ENCODE data around the gene SRGAP2C.
"Not testable (repeated sequence)": the region's sequence is repeated elsewhere in the genome, so short reads cannot be mapped to it uniquely, and the experiment has no call there.

The SRGAP2C gene

GRCh38 chr1:121210778-121211177 lies 26.0 kb downstream of the SRGAP2C start:
- not testable (repeated sequence) for H3K36me3 ChIP-seq (ENCODE audit: control insufficient read depth, insufficient read depth, low read length); H3K4me3 ChIP-seq (ENCODE audit: insufficient read depth, low read depth, low read length); H3K27ac ChIP-seq (ENCODE audit: insufficient read depth, low read depth, low read length, poor library complexity, severe bottlenecking); H3K4me1 ChIP-seq (ENCODE audit: control insufficient read depth, insufficient read depth, low read length); H3K27me3 ChIP-seq (ENCODE audit: control insufficient read depth, insufficient read depth, low read length, poor library complexity, severe bottlenecking); H3K9me3 ChIP-seq (ENCODE audit: control insufficient read depth, low read length)
- WGBS, 2 experiments: no CpG with 5 or more reads among the region's 2 CpGs

GRCh38 chr1:121213491-121213890 lies 28.7 kb downstream of the SRGAP2C start:
- WGBS, 2 experiments: no CpG with 5 or more reads among the region's 9 CpGs
- not testable (repeated sequence) for H3K36me3 ChIP-seq (ENCODE audit: control insufficient read depth, insufficient read depth, low read length); H3K9me3 ChIP-seq (ENCODE audit: control insufficient read depth, low read length); H3K27me3 ChIP-seq (ENCODE audit: control insufficient read depth, insufficient read depth, low read length, poor library complexity, severe bottlenecking); H3K27ac ChIP-seq (ENCODE audit: insufficient read depth, low read depth, low read length, poor library complexity, severe bottlenecking); H3K4me3 ChIP-seq (ENCODE audit: insufficient read depth, low read depth, low read length); H3K4me1 ChIP-seq (ENCODE audit: control insufficient read depth, insufficient read depth, low read length)

DNA sequence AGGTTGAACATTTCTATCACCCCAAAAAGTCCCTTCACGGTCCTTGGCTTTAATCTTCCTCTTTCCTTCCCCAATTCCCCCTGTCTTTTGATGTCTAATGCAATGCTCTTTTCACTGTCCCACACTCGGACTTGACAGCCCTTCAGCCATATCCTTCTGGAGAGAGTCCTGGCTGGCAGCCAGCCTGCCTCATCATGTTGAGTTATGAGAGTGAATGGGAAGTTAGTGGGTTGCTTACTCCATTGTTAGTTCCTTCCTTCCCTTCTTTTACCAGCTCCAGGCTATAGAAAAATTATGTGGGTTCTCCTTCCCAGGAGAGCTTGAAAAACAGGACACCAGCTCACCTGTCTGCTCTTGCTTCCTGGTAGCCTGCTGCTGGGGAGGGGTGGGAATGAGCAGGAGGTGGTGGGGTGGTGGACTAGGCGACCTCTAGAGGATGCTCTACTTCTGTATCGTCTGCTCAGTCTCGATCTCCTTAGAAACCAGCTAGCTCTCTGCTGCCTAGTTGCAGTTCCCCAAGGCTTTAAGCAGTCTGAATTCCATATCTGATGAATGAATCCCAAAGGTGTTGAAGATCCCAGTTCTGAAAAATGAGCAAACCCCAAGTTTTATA lies 29.9 kb downstream of the SRGAP2C start:
- no CpG with 5 or more reads among the region's 5 CpGs for WGBS, 2 experiments
- H3K27ac ChIP-seq (ENCODE audit: insufficient read depth, low read depth, low read length, poor library complexity, severe bottlenecking); H3K9me3 ChIP-seq (ENCODE audit: control insufficient read depth, low read length); H3K36me3 ChIP-seq (ENCODE audit: control insufficient read depth, insufficient read depth, low read length); H3K27me3 ChIP-seq (ENCODE audit: control insufficient read depth, insufficient read depth, low read length, poor library complexity, severe bottlenecking); H3K4me1 ChIP-seq (ENCODE audit: control insufficient read depth, insufficient read depth, low read length); H3K4me3 ChIP-seq (ENCODE audit: insufficient read depth, low read depth, low read length): not testable (repeated sequence)

DNA sequence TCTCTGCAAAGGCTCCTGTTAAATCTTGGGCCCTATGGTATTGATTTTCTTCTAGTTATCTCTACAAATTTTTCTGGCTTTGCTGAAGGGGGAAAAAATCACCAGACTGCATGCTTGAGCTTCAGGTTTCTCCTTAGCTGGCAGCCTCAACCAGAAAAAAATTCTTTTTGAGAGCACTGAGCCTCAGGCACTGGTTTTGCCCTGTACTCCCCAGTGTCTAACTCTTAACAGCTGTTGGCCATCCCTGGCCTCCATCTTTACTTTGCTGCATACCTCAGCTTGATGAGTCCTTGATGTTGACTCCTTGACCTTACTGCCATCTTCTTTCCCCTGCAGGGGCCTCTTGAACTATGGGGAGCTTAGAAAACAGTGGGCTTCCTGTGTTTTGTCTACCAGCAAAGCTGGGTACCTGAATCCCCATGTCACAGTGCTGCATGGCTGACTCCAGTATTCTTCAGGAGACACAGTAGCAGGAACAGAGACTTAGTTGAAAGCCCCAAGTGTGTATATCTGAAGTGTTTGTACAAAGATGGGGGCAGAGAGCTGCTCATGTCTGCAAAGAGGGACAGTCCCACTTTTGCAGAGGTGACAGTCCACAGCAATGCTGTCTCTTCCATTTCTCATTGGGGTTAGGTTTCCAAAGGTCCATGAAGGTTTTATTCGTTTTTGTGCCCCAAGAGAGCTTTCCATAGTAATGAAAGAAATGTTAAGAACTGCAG lies 31.1 kb downstream of the SRGAP2C start:
- not testable (repeated sequence) for H3K27ac ChIP-seq (ENCODE audit: insufficient read depth, low read depth, low read length, poor library complexity, severe bottlenecking); H3K27me3 ChIP-seq (ENCODE audit: control insufficient read depth, insufficient read depth, low read length, poor library complexity, severe bottlenecking); H3K4me3 ChIP-seq (ENCODE audit: insufficient read depth, low read depth, low read length); H3K4me1 ChIP-seq (ENCODE audit: control insufficient read depth, insufficient read depth, low read length); H3K36me3 ChIP-seq (ENCODE audit: control insufficient read depth, insufficient read depth, low read length); H3K9me3 ChIP-seq (ENCODE audit: control insufficient read depth, low read length)
- WGBS, 2 experiments: no CpG with 5 or more reads among the region's 1 CpG

DNA sequence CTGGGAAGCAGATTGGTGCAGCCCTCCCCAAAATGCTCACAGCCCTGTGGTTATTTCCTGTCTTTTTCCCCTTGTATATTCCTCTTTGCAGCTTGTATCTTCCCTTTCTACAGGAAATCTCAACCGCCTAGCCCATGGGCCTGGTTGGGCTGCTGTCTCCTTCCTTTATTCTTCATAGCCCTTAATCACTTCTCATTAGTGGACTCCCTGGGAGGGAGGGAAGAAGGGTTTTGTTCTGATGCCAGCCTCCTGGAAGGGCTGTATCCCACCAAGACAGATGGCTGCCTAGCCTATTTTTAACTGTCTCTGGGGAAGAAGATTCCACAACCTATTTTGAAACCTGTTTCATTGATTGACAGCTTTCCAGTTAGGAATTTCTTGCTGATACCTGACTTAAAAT lies 31.9 kb downstream of the SRGAP2C start:
- H3K4me1 ChIP-seq (ENCODE audit: control insufficient read depth, insufficient read depth, low read length); H3K36me3 ChIP-seq (ENCODE audit: control insufficient read depth, insufficient read depth, low read length); H3K4me3 ChIP-seq (ENCODE audit: insufficient read depth, low read depth, low read length); H3K27me3 ChIP-seq (ENCODE audit: control insufficient read depth, insufficient read depth, low read length, poor library complexity, severe bottlenecking); H3K9me3 ChIP-seq (ENCODE audit: control insufficient read depth, low read length); H3K27ac ChIP-seq (ENCODE audit: insufficient read depth, low read depth, low read length, poor library complexity, severe bottlenecking): not testable (repeated sequence)
- WGBS, 2 experiments: no CpG with 5 or more reads among the region's 1 CpG

DNA sequence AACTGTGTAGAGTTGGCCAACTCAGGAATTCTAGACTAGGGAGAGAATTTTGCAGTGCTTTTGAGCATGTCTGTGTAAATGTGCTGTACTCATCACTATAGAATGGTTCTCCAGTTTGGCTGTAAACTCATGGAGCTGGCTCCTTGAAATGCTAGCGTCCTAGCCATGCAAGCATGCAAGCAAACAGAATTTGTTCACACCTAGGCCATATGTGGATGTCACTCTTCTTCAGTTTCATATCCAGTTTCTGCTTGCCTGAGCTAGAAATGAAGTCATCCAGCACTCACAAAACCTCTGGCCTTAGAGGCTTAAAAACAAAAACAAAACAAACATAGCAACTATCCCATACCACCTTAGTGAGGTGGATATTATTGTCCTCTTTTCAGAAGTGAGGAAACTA lies 37.0 kb downstream of the SRGAP2C start:
- not testable (repeated sequence) for H3K9me3 ChIP-seq (ENCODE audit: control insufficient read depth, low read length); H3K27me3 ChIP-seq (ENCODE audit: control insufficient read depth, insufficient read depth, low read length, poor library complexity, severe bottlenecking); H3K36me3 ChIP-seq (ENCODE audit: control insufficient read depth, insufficient read depth, low read length); H3K27ac ChIP-seq (ENCODE audit: insufficient read depth, low read depth, low read length, poor library complexity, severe bottlenecking); H3K4me3 ChIP-seq (ENCODE audit: insufficient read depth, low read depth, low read length); H3K4me1 ChIP-seq (ENCODE audit: control insufficient read depth, insufficient read depth, low read length)
- WGBS, 2 experiments: 88 to 100% methylated on average over 1 of the region's 1 CpG

GRCh38 chr1:121224714-121225113 lies 39.9 kb downstream of the SRGAP2C start:
- H3K4me3 ChIP-seq (ENCODE audit: insufficient read depth, low read depth, low read length); H3K9me3 ChIP-seq (ENCODE audit: control insufficient read depth, low read length); H3K27ac ChIP-seq (ENCODE audit: insufficient read depth, low read depth, low read length, poor library complexity, severe bottlenecking); H3K36me3 ChIP-seq (ENCODE audit: control insufficient read depth, insufficient read depth, low read length); H3K27me3 ChIP-seq (ENCODE audit: control insufficient read depth, insufficient read depth, low read length, poor library complexity, severe bottlenecking); H3K4me1 ChIP-seq (ENCODE audit: control insufficient read depth, insufficient read depth, low read length): not testable (repeated sequence)
- 100% methylated on average over 1 of the region's 4 CpGs; no CpG with 5 or more reads in 1 of the 2 experiments for WGBS, 2 experiments

DNA sequence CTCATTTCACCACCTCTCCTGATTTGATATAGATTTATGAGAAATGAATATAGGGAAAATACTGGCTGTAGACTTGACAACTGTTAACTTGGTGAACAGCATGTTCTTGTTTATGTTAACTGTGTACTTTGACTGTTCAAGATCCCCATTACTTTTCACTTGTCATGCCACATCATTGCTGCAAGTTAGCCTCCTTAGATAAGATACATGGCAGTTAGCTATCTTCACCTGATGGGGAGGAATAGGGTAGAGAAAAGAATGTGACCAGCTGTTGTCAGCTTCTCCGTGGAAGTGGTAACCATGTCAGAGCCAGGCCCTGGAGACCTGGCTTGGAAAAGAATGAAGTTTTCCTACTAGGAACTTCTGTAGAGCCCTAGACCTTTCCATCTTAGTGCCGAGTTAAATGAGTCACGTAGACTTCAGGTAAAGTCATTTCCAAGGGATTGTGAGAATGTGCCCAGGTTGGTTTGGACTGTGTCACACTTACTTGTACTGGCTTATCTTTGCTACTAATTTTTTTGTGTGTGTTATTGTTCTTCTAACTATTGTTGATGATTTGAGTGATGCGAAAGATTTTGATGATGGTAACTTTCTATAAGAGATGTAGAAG lies 41.6 kb downstream of the SRGAP2C start:
- H3K36me3 ChIP-seq (ENCODE audit: control insufficient read depth, insufficient read depth, low read length); H3K4me1 ChIP-seq (ENCODE audit: control insufficient read depth, insufficient read depth, low read length); H3K9me3 ChIP-seq (ENCODE audit: control insufficient read depth, low read length); H3K27me3 ChIP-seq (ENCODE audit: control insufficient read depth, insufficient read depth, low read length, poor library complexity, severe bottlenecking); H3K4me3 ChIP-seq (ENCODE audit: insufficient read depth, low read depth, low read length); H3K27ac ChIP-seq (ENCODE audit: insufficient read depth, low read depth, low read length, poor library complexity, severe bottlenecking): not testable (repeated sequence)
- WGBS, 2 experiments: 100% methylated on average over 2 of the region's 4 CpGs

DNA sequence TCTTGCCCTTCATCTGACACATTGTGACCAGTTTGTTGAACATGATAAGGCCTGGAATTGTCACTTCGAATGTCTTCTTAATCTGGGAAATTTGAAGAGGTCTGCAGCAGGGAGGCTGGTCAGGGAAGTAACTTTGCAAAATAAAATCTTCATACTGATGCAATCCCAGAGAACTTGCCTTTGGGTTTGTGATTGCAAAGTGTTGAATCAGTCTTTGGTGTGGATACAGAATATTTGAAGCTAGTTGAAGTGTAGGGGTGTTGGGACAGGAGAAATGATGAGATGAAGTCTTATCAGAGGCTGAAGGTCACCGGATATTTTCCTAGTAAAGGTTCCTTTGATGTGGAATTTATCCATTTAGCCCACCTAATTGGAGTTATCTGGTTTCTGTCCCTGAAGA lies 42.1 kb downstream of the SRGAP2C start:
- not testable (repeated sequence) for H3K36me3 ChIP-seq (ENCODE audit: control insufficient read depth, insufficient read depth, low read length); H3K27ac ChIP-seq (ENCODE audit: insufficient read depth, low read depth, low read length, poor library complexity, severe bottlenecking); H3K4me3 ChIP-seq (ENCODE audit: insufficient read depth, low read depth, low read length); H3K27me3 ChIP-seq (ENCODE audit: control insufficient read depth, insufficient read depth, low read length, poor library complexity, severe bottlenecking); H3K9me3 ChIP-seq (ENCODE audit: control insufficient read depth, low read length); H3K4me1 ChIP-seq (ENCODE audit: control insufficient read depth, insufficient read depth, low read length)
- 100% methylated on average over 1 of the region's 2 CpGs; no CpG with 5 or more reads in 1 of the 2 experiments for WGBS, 2 experiments

DNA sequence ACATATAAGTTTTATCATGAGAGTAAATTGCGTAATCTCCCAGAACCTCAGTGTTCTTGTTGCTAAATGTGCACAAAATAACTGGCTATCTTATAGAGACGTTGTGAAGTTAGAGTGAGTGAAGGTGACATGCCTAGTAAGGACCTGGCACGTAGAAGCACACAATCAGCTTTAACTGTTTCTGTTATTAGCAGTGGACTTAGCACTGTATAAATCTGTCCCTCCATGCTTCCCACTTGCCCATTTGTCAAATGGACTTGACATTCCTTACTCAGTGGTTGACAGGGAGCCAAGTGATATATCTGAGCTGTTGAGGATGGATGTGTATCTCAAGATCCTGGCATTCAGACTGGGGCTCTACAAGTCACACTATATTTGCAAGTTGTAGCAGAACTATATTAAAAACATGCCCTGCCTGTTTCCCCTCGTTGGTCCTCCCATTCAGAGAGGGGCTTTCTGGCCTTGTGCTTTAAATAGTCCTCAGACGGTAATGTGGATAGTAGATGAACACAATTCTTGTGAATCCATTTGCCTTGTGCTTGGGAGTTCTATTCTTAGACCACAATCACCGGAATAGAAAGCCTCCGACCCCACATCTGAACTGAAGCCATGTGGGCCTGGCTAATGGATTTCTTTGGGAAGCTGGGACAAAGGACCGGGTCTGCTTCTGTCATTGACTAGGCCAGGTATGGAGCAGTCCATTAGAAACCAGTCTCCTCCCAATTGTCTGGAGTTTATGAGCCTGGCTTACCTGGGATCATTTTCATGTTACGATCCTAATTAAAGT lies 43.0 kb downstream of the SRGAP2C start:
- H3K4me3 ChIP-seq (ENCODE audit: insufficient read depth, low read depth, low read length); H3K36me3 ChIP-seq (ENCODE audit: control insufficient read depth, insufficient read depth, low read length); H3K9me3 ChIP-seq (ENCODE audit: control insufficient read depth, low read length); H3K27me3 ChIP-seq (ENCODE audit: control insufficient read depth, insufficient read depth, low read length, poor library complexity, severe bottlenecking); H3K27ac ChIP-seq (ENCODE audit: insufficient read depth, low read depth, low read length, poor library complexity, severe bottlenecking); H3K4me1 ChIP-seq (ENCODE audit: control insufficient read depth, insufficient read depth, low read length): not testable (repeated sequence)
- 80% methylated on average over 1 of the region's 9 CpGs; no CpG with 5 or more reads in 1 of the 2 experiments for WGBS, 2 experiments

Data from ectodermal cell (in vitro differentiated cells).